Small intestine (tissue), 7 donors: ENCODE data around the gene SPATA16. TPM values are rescaled to one million over a fixed set of nuclear protein-coding genes. Genes with fewer than 3 reads are reported as not detected.

Source experiments
- DNase-seq, 2 donors: peaks; one replicate each; pipeline versions ENCODE4 v3.0.0 to v3.0.0-alpha.2; 2013
- FAIRE-seq: peaks from 2 replicates; lab custom pipeline; 2012; peaks lifted over from hg19 to GRCh38; lab: Jason Lieb, UNC
- H3K27ac ChIP-seq, 3 donors: one replicate each; pipeline ENCODE4 v1.5.1; 2013; ENCODE audit warnings: low read length in 2 of 3, mild to moderate bottlenecking in 2 of 3, control low read depth in 1 of 3, inconsistent platforms in 1 of 3, low read depth in 1 of 3, moderate library complexity in 1 of 3
- H3K27me3 ChIP-seq, 3 donors: one replicate each; pipeline ENCODE4 v1.6.1; 2013; ENCODE audit warnings: low read length in 3 of 3, inconsistent platforms in 1 of 3; ENCODE audit not compliant: control insufficient read depth in 3 of 3, insufficient read depth in 3 of 3
- H3K36me3 ChIP-seq, 3 donors: one replicate each; pipeline ENCODE4 v1.6.1; 2013; ENCODE audit warnings: low read length in 3 of 3, inconsistent platforms in 1 of 3, low read depth in 1 of 3, mild to moderate bottlenecking in 1 of 3, moderate library complexity in 1 of 3; ENCODE audit not compliant: control insufficient read depth in 3 of 3, insufficient read depth in 2 of 3
- H3K4me1 ChIP-seq, 3 donors: one replicate each; pipeline ENCODE4 v1.6.1; 2013; ENCODE audit warnings: low read length in 2 of 3, inconsistent platforms in 1 of 3, low read depth in 1 of 3, mild to moderate bottlenecking in 1 of 3, moderate library complexity in 1 of 3; ENCODE audit not compliant: control insufficient read depth in 3 of 3, insufficient read depth in 2 of 3
- H3K4me3 ChIP-seq, 3 donors: one replicate each; pipeline ENCODE4 v1.5.1; 2013; ENCODE audit warnings: low read length in 3 of 3, control low read depth in 1 of 3, inconsistent platforms in 1 of 3, low read depth in 1 of 3, mild to moderate bottlenecking in 1 of 3, moderate library complexity in 1 of 3
- H3K9me3 ChIP-seq, 2 donors: one replicate each; pipeline ENCODE4 v1.6.1; 2013; ENCODE audit warnings: low read depth in 1 of 2, low read length in 1 of 2; ENCODE audit not compliant: control insufficient read depth in 2 of 2, insufficient read depth in 1 of 2
- WGBS, 3 donors: extraction: QIAGEN DNeasy Blood & Tissue Kit; methylation state at CpG; one replicate each; pipeline ENCODE4 v1.1.7; 2013; 5-methylcytosine and 5-hydroxymethylcytosine counted together
- polyA plus RNA-seq, 4 donors: library from polyadenylated mRNA; stranded (reverse) in 3 of 4; unstranded in 1 of 4; fragments of 200-250 nt in 3 of 4; fragments of 120-200 nt in 1 of 4; gene quantifications; one replicate each; pipeline versions ENCODE4 v1.2.1 to v1.2.3, GENCODE V29; 2013
- donor health status: healthy with polysubstance abuse.
- donor health status: control.
- donor health status: control.
- donor health status: Bipolar disorder and iron deficiency.
- donor health status: healthy.

The SPATA16 gene
- polyA plus RNA-seq, 4 donors = not detected

- no peak for FAIRE-seq
- H3K4me1 ChIP-seq = no peaks in the 10 kb centered on the region
- H3K9me3 ChIP-seq = no peaks in the 10 kb centered on the region
- no peak overlapping the region for H3K4me3 ChIP-seq
- no peaks in the 10 kb centered on the region for H3K36me3 ChIP-seq
- no peak for DNase-seq
- no peak overlapping the region for H3K27ac ChIP-seq
- 26 to 57% (median 26%) methylated on average over 3 of the region's 3 CpGs for WGBS, 3 donors
- no peaks in the 10 kb centered on the region for H3K27me3 ChIP-seq
Measured at GRCh38 chr3:173007079-173007723, 133.8 kb downstream of the SPATA16 start.

GRCh38 chr3:173006006-173006405 is 135.0 kb downstream of the SPATA16 start:
- Histone ChIP-seq H3K4me3 (no peak overlapping the region), H3K27me3 (no peaks in the 10 kb centered on the region), H3K27ac (no peak overlapping the region), H3K9me3 (no peaks in the 10 kb centered on the region), H3K36me3 (no peaks in the 10 kb centered on the region), H3K4me1 (no peaks in the 10 kb centered on the region)
- DNase-seq (no peak), FAIRE-seq (no peak)

GRCh38 chr3:173004681-173005080 is 136.4 kb downstream of the SPATA16 start:
- Histone ChIP-seq H3K36me3 (no peaks in the 10 kb centered on the region), H3K4me3 (no peak overlapping the region), H3K27ac (no peak overlapping the region), H3K9me3 (no peaks in the 10 kb centered on the region), H3K4me1 (no peaks in the 10 kb centered on the region), H3K27me3 (no peaks in the 10 kb centered on the region)
- DNase-seq (no peak), FAIRE-seq (no peak)
- 78 to 89% (median 88%) methylated on average over 6 of the region's 6 CpGs for WGBS, 3 donors

GRCh38 chr3:173003956-173004355 is 137.1 kb downstream of the SPATA16 start:
- 80 to 82% (median 82%) methylated on average over 3 of the region's 3 CpGs for WGBS, 3 donors
- no peaks in the 10 kb centered on the region for H3K4me1 ChIP-seq
- no peak for DNase-seq
- H3K27me3 ChIP-seq = no peaks in the 10 kb centered on the region
- H3K4me3 ChIP-seq = no peak overlapping the region
- FAIRE-seq = no peak
- no peaks in the 10 kb centered on the region for H3K36me3 ChIP-seq
- H3K9me3 ChIP-seq = no peaks in the 10 kb centered on the region
- H3K27ac ChIP-seq = no peak overlapping the region

GRCh38 chr3:173003471-173003870 is 137.6 kb downstream of the SPATA16 start:
- no peaks in the 10 kb centered on the region for H3K27me3 ChIP-seq
- no peaks in the 10 kb centered on the region for H3K9me3 ChIP-seq
- FAIRE-seq (no peak), DNase-seq (no peak)
- H3K27ac ChIP-seq = no peak overlapping the region
- H3K36me3 ChIP-seq = no peaks in the 10 kb centered on the region
- WGBS, 3 donors = 33 to 65% (median 55%) methylated on average over 2 of the region's 2 CpGs
- no peaks in the 10 kb centered on the region for H3K4me1 ChIP-seq
- H3K4me3 ChIP-seq = no peak overlapping the region

GRCh38 chr3:173001622-173002021 is 139.4 kb downstream of the SPATA16 start:
- Histone ChIP-seq H3K36me3 (no peaks in the 10 kb centered on the region), H3K27ac (no peak overlapping the region), H3K9me3 (no peaks in the 10 kb centered on the region), H3K4me1 (no peaks in the 10 kb centered on the region), H3K4me3 (no peak overlapping the region), H3K27me3 (no peaks in the 10 kb centered on the region)
- DNase-seq = no peak
- FAIRE-seq = no peak

- no peak overlapping the region for H3K27ac ChIP-seq
- H3K4me3 ChIP-seq = no peak overlapping the region
- no peaks in the 10 kb centered on the region for H3K4me1 ChIP-seq
- no peaks in the 10 kb centered on the region for H3K36me3 ChIP-seq
- H3K9me3 ChIP-seq = no peaks in the 10 kb centered on the region
- FAIRE-seq (no peak), DNase-seq (no peak)
- H3K27me3 ChIP-seq = no peaks in the 10 kb centered on the region
Measured at GRCh38 chr3:173000553-173000952, 140.5 kb downstream of the SPATA16 start.

- no peaks in the 10 kb centered on the region for H3K36me3 ChIP-seq
- H3K4me3 ChIP-seq = no peak overlapping the region
- H3K9me3 ChIP-seq = no peaks in the 10 kb centered on the region
- DNase-seq = no peak
- FAIRE-seq = no peak
- no peak overlapping the region for H3K27ac ChIP-seq
- peaks cover 0 to 2% (median 0%) of the 10 kb centered on the region in 3 donors for H3K4me1 ChIP-seq
- WGBS, 3 donors = 80 to 83% (median 81%) methylated on average over 2 of the region's 2 CpGs
- no peaks in the 10 kb centered on the region for H3K27me3 ChIP-seq
Measured at GRCh38 chr3:172993412-172993811, 147.6 kb downstream of the SPATA16 start.

GRCh38 chr3:172991424-172991996 is 149.5 kb downstream of the SPATA16 start:
- H3K4me1 ChIP-seq = peaks cover 0 to 2% (median 0%) of the 10 kb centered on the region in 3 donors
- FAIRE-seq (no peak), DNase-seq (no peak)
- 28 to 51% (median 33%) methylated on average over 3 of the region's 3 CpGs for WGBS, 3 donors
- no peak overlapping the region for H3K4me3 ChIP-seq
- H3K27me3 ChIP-seq = no peaks in the 10 kb centered on the region
- no peak overlapping the region for H3K27ac ChIP-seq
- no peaks in the 10 kb centered on the region for H3K9me3 ChIP-seq
- H3K36me3 ChIP-seq = no peaks in the 10 kb centered on the region
